Fibroblast of lung (primary cell): ENCODE measurements around the gene MYO1H.
A peak's percentile ranks its signal among the peaks of the same experiment; 100 is the strongest.

Source experiments
- EZH2 ChIP-seq: IDR thresholded peaks from 2 replicates; pipeline ENCODE4 v1.5.1; 2012; ENCODE audit warnings: low read length, control low read depth, mild to moderate bottlenecking; ENCODE audit errors: missing control alignments
- TF ChIP-seq, protein P1 (sequence below), 2 donors: IDR thresholded peaks in 1 of 2; conservative IDR thresholded peaks in 1 of 2; 1 replicate in 1 of 2; 2 replicates in 1 of 2; pipeline ENCODE4 v1.5.1; 2011 to 2012; ENCODE audit warnings: low read length in 2 of 2, control low read depth in 1 of 2, inconsistent platforms in 1 of 2, low read depth in 1 of 2, mild to moderate bottlenecking in 1 of 2

GRCh38 chr12:109387425-109388166 lies 39.9 kb downstream of the MYO1H start:
- no peak for TF ChIP-seq EZH2
- TF ChIP-seq, protein P1, sequence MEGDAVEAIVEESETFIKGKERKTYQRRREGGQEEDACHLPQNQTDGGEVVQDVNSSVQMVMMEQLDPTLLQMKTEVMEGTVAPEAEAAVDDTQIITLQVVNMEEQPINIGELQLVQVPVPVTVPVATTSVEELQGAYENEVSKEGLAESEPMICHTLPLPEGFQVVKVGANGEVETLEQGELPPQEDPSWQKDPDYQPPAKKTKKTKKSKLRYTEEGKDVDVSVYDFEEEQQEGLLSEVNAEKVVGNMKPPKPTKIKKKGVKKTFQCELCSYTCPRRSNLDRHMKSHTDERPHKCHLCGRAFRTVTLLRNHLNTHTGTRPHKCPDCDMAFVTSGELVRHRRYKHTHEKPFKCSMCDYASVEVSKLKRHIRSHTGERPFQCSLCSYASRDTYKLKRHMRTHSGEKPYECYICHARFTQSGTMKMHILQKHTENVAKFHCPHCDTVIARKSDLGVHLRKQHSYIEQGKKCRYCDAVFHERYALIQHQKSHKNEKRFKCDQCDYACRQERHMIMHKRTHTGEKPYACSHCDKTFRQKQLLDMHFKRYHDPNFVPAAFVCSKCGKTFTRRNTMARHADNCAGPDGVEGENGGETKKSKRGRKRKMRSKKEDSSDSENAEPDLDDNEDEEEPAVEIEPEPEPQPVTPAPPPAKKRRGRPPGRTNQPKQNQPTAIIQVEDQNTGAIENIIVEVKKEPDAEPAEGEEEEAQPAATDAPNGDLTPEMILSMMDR (conservative IDR thresholded peaks at IDR 0.05 in 1 of 2, IDR thresholded peaks at IDR 0.05 in 1 of 2; ENCODE audit: low read depth in 1 of 2, low read length in 2 of 2) = peak; percentile 40 to 63
